GM12872 (cell line): ENCODE results near the gene TAAR9.

Experiments
- CTCF ChIP-seq: IDR thresholded peaks from 3 replicates; pipeline ENCODE4 v1.5.1; 2011; ENCODE audit warnings: low read depth, mild to moderate bottlenecking, low read length, moderate library complexity; ENCODE audit not compliant: insufficient read depth

The TAAR9 gene

GRCh38 chr6:132537145-132537544 is 932 bp upstream of the TAAR9 start:
- no peak for TF ChIP-seq CTCF

GRCh38 chr6:132544826-132545225 is 6.7 kb downstream of the TAAR9 start:
- TF ChIP-seq CTCF = no peak

- no peak for TF ChIP-seq CTCF
Measured at GRCh38 chr6:132548746-132549463, 10.8 kb downstream of the TAAR9 start.

- no peak for TF ChIP-seq CTCF
Measured at GRCh38 chr6:132551214-132551613, 13.1 kb downstream of the TAAR9 start.

- TF ChIP-seq CTCF = no peak
Measured at GRCh38 chr6:132552372-132552771, 14.3 kb downstream of the TAAR9 start, which contains the start of gene TAAR8. TAAR8 (plus strand) TSS chr6:132552672; CDS start chr6:132552693, 21 bp downstream.

- no peak for TF ChIP-seq CTCF
Measured at GRCh38 chr6:132566404-132566803, 28.3 kb downstream of the TAAR9 start.

- no peak for TF ChIP-seq CTCF
Measured at GRCh38 chr6:132567566-132567965, 29.5 kb downstream of the TAAR9 start.
